Measurements from ENCODE around the gene MIA3. TPM values are rescaled to one million over a fixed set of nuclear protein-coding genes. Genes with fewer than 3 reads are reported as not detected.
A peak's percentile ranks its signal among the peaks of the same experiment; 100 is the strongest.
"Not testable (repeated sequence)": the region's sequence is repeated elsewhere in the genome, so short reads cannot be mapped to it uniquely, and the experiment has no call there.

Gene MIA3
- total RNA-seq, 2 donors from 2014 or later = 40.7 to 55.1 TPM

- Mint-ChIP-seq H3K9me3 (no peaks in the 10 kb centered on the region), H3K27ac (peak overlapping the region in 1 of 2 donors; percentile 98), H3K36me3 (peaks cover 16 to 20% of the 10 kb centered on the region in 2 donors)
- no peak for DNase-seq (ENCODE audit: low spot score in 2 of 2)
- no peak for ATAC-seq
Observed at GRCh38 chr1:222642468-222642867, 24.6 kb downstream of the MIA3 start.

GRCh38 chr1:222643606-222643937, 25.7 kb downstream of the MIA3 start:
- Mint-ChIP-seq H3K36me3 (peaks cover 16 to 18% of the 10 kb centered on the region in 2 donors), H3K9me3 (no peaks in the 10 kb centered on the region), H3K27ac (peak overlapping the region; percentile 98 to 99)
- no peak for DNase-seq (ENCODE audit: low spot score in 2 of 2)
- ATAC-seq = no peak

GRCh38 chr1:222643938-222644635, 26.2 kb downstream of the MIA3 start:
- Mint-ChIP-seq H3K36me3 (peaks cover 13 to 16% of the 10 kb centered on the region in 2 donors), H3K27ac (peak overlapping the region; percentile 98 to 99), H3K9me3 (no peaks in the 10 kb centered on the region)
- peak; percentile 99 for ATAC-seq
- peak; percentile 96 to 98 for DNase-seq (ENCODE audit: low spot score in 2 of 2)

GRCh38 chr1:222644636-222644980, 26.7 kb downstream of the MIA3 start:
- Mint-ChIP-seq H3K27ac (peak overlapping the region; percentile 98 to 99), H3K9me3 (no peaks in the 10 kb centered on the region), H3K36me3 (peaks cover 13 to 16% of the 10 kb centered on the region in 2 donors)
- DNase-seq (ENCODE audit: low spot score in 2 of 2) (no peak), ATAC-seq (peak in 1 of 2 donors; percentile 29)

- ATAC-seq (no peak), DNase-seq (ENCODE audit: low spot score in 2 of 2) (no peak)
- H3K27ac Mint-ChIP-seq = peak overlapping the region; percentile 62 to 86
- H3K36me3 Mint-ChIP-seq = peaks cover 37 to 52% of the 10 kb centered on the region in 2 donors
- H3K9me3 Mint-ChIP-seq = no peaks in the 10 kb centered on the region
Observed at GRCh38 chr1:222652676-222653075, 34.8 kb downstream of the MIA3 start.

GRCh38 chr1:222653178-222653827, 35.4 kb downstream of the MIA3 start:
- ATAC-seq (peak; percentile 88 to 89), DNase-seq (ENCODE audit: low spot score in 2 of 2) (peak in 1 of 2 donors; percentile 30)
- H3K9me3 Mint-ChIP-seq = no peaks in the 10 kb centered on the region
- peak overlapping the region; percentile 62 to 86 for H3K27ac Mint-ChIP-seq
- peaks cover 41 to 56% of the 10 kb centered on the region in 2 donors for H3K36me3 Mint-ChIP-seq

- H3K36me3 Mint-ChIP-seq = peaks cover 43 to 65% of the 10 kb centered on the region in 2 donors
- DNase-seq (ENCODE audit: low spot score in 2 of 2) = peak in 1 of 2 donors; percentile 54
Observed at GRCh38 chr1:222654849-222655248, 37.0 kb downstream of the MIA3 start.

GRCh38 chr1:222656391-222657155, 38.7 kb downstream of the MIA3 start:
- Mint-ChIP-seq H3K27ac (peak overlapping the region; percentile 8 to 84), H3K9me3 (no peaks in the 10 kb centered on the region), H3K36me3 (peaks cover 43 to 62% of the 10 kb centered on the region in 2 donors)
- ATAC-seq (no peak), DNase-seq (ENCODE audit: low spot score in 2 of 2) (no peak)

More at GRCh38 chr1:222654849-222655248, 37.0 kb downstream of the MIA3 start:
- Mint-ChIP-seq H3K9me3 (no peaks in the 10 kb centered on the region), H3K27ac (peak overlapping the region; percentile 82 to 86)
- ATAC-seq = peak; percentile 79 to 82

GRCh38 chr1:222657899-222658298, 40.0 kb downstream of the MIA3 start:
- no peaks in the 10 kb centered on the region for H3K9me3 Mint-ChIP-seq
- H3K27ac Mint-ChIP-seq = peak overlapping the region in 1 of 2 donors; percentile 18
- DNase-seq (ENCODE audit: low spot score in 2 of 2) = no peak
- ATAC-seq = no peak
- H3K36me3 Mint-ChIP-seq = peaks cover 38 to 57% of the 10 kb centered on the region in 2 donors

GRCh38 chr1:222663431-222663934, 45.6 kb downstream of the MIA3 start:
- H3K36me3 Mint-ChIP-seq = peaks cover 18 to 38% of the 10 kb centered on the region in 2 donors
- no peak for ATAC-seq
- H3K9me3 Mint-ChIP-seq = no peaks in the 10 kb centered on the region
- no peak for DNase-seq (ENCODE audit: low spot score in 2 of 2)
- H3K27ac Mint-ChIP-seq = no peak overlapping the region

GRCh38 chr1:222665964-222666363, 48.1 kb downstream of the MIA3 start:
- DNase-seq (ENCODE audit: low spot score in 2 of 2) = no peak
- ATAC-seq = no peak
- Mint-ChIP-seq H3K36me3 (peaks cover 18 to 37% of the 10 kb centered on the region in 2 donors), H3K27ac (no peak overlapping the region), H3K9me3 (no peaks in the 10 kb centered on the region)

GRCh38 chr1:222668184-222668583, 50.3 kb downstream of the MIA3 start:
- H3K9me3 Mint-ChIP-seq; ATAC-seq; DNase-seq (ENCODE audit: low spot score in 2 of 2); H3K27ac Mint-ChIP-seq: not testable (repeated sequence)
- peaks cover 11 to 44% of the 10 kb centered on the region in 2 donors for H3K36me3 Mint-ChIP-seq

- DNase-seq (ENCODE audit: low spot score in 2 of 2); H3K27ac Mint-ChIP-seq; ATAC-seq; H3K9me3 Mint-ChIP-seq: not testable (repeated sequence)
- H3K36me3 Mint-ChIP-seq = peaks cover 11 to 45% of the 10 kb centered on the region in 2 donors
Observed at GRCh38 chr1:222669107-222669506, 51.2 kb downstream of the MIA3 start.

- no peak for ATAC-seq
- H3K27ac Mint-ChIP-seq = peak overlapping the region in 1 of 2 donors; percentile 57
- no peak for DNase-seq (ENCODE audit: low spot score in 2 of 2)
- no peaks in the 10 kb centered on the region for H3K9me3 Mint-ChIP-seq
- peaks cover 11 to 47% of the 10 kb centered on the region in 2 donors for H3K36me3 Mint-ChIP-seq
Observed at GRCh38 chr1:222670110-222670509, 52.2 kb downstream of the MIA3 start.

GRCh38 chr1:222680080-222680479, 62.2 kb downstream of the MIA3 start:
- no peaks in the 10 kb centered on the region for H3K9me3 Mint-ChIP-seq
- ATAC-seq (no peak), DNase-seq (ENCODE audit: low spot score in 2 of 2) (no peak)
- no peak overlapping the region for H3K27ac Mint-ChIP-seq
- no peaks in the 10 kb centered on the region for H3K36me3 Mint-ChIP-seq

- ATAC-seq (no peak), DNase-seq (ENCODE audit: low spot score in 2 of 2) (no peak)
- Mint-ChIP-seq H3K27ac (no peak overlapping the region), H3K9me3 (no peaks in the 10 kb centered on the region), H3K36me3 (peaks cover 0 to 6% of the 10 kb centered on the region in 2 donors)
Observed at GRCh38 chr1:222691016-222691415, 73.1 kb downstream of the MIA3 start.

GRCh38 chr1:222694927-222695326, 77.0 kb downstream of the MIA3 start:
- no peak for DNase-seq (ENCODE audit: low spot score in 2 of 2)
- no peak overlapping the region for H3K27ac Mint-ChIP-seq
- no peak for ATAC-seq
- H3K36me3 Mint-ChIP-seq = peaks cover 0 to 8% of the 10 kb centered on the region in 2 donors
- no peaks in the 10 kb centered on the region for H3K9me3 Mint-ChIP-seq
